HepG2 (cell line): ENCODE measurements around the gene ELP5. TPM values are rescaled to one million over a fixed set of nuclear protein-coding genes. Genes with fewer than 3 reads are reported as not detected.
A peak's percentile ranks its signal among the peaks of the same experiment; 100 is the strongest.

Source experiments
- BATF2 ChIP-seq: sonication (generic); formaldehyde crosslinking; IDR thresholded peaks from 2 replicates; pipeline ENCODE4 v1.8.0; 2022; ENCODE audit warnings: mild to moderate bottlenecking, missing genetic modification reagents, moderate library complexity
- BHLHE40 ChIP-seq: IDR thresholded peaks from 2 replicates; pipeline ENCODE4 v1.6.1; 2011; ENCODE audit warnings: low read length, improper control_type of control experiment
- FOXM1 ChIP-seq: sonication (generic); formaldehyde crosslinking; IDR thresholded peaks from 2 replicates; pipeline ENCODE4 v1.5.0; 2020; ENCODE audit warnings: missing genetic modification reagents
- GZF1 ChIP-seq: sonication (generic); formaldehyde crosslinking; IDR thresholded peaks from 2 replicates; pipeline ENCODE4 v1.5.1; 2020; ENCODE audit warnings: mild to moderate bottlenecking, missing genetic modification reagents
- HNF4G ChIP-seq, 2 experiments: sonication (generic) in 1 of 2; formaldehyde crosslinking in 1 of 2; IDR thresholded peaks; 2 replicates each; pipeline versions ENCODE4 v1.4.0 to v1.6.1; 2011 to 2020; ENCODE audit warnings: borderline replicate concordance in 2 of 2, low read depth in 2 of 2, mild to moderate bottlenecking in 2 of 2, low read length in 1 of 2, missing genetic modification reagents in 1 of 2, moderate library complexity in 1 of 2
- IRF1 ChIP-seq: sonication (generic); formaldehyde crosslinking; IDR thresholded peaks from 2 replicates; pipeline ENCODE4 v1.4.0; 2020; ENCODE audit warnings: low read depth, mild to moderate bottlenecking, missing genetic modification reagents
- KDM5A ChIP-seq: fragments of 200-600 bp; sonication (generic); IDR thresholded peaks from 2 replicates; pipeline ENCODE4 v1.7.0; 2018; ENCODE audit warnings: antibody characterized with exemption, mild to moderate bottlenecking, low read length, borderline replicate concordance
- KLF15 ChIP-seq: sonication (generic); formaldehyde crosslinking; IDR thresholded peaks from 2 replicates; pipeline ENCODE4 v1.8.1; 2023; ENCODE audit warnings: borderline replicate concordance, mild to moderate bottlenecking, inconsistent platforms, missing genetic modification reagents, mixed read lengths
- KLF6 ChIP-seq: IDR thresholded peaks from 2 replicates; pipeline ENCODE4 v1.8.0; 2016; ENCODE audit warnings: missing biosample characterization, missing genetic modification reagents
- MAFK ChIP-seq, 2 experiments: IDR thresholded peaks in 1 of 2; conservative IDR thresholded peaks in 1 of 2; 2 replicates each; pipeline ENCODE4 v1.6.1; 2011; ENCODE audit warnings: improper control_type of control experiment in 2 of 2, low read length in 2 of 2
- MXD4 ChIP-seq: IDR thresholded peaks from 2 replicates; pipeline ENCODE4 v1.6.1; 2016; ENCODE audit warnings: mild to moderate bottlenecking, missing biosample characterization, missing genetic modification reagents
- RBAK ChIP-seq: sonication (generic); formaldehyde crosslinking; IDR thresholded peaks from 2 replicates; pipeline ENCODE4 v1.5.1; 2020; ENCODE audit warnings: mild to moderate bottlenecking, missing genetic modification reagents
- SALL2 ChIP-seq: sonication (generic); formaldehyde crosslinking; IDR thresholded peaks from 2 replicates; pipeline ENCODE4 v1.8.1; 2023; ENCODE audit warnings: mild to moderate bottlenecking, missing genetic modification reagents, inconsistent platforms
- SNAPC4 ChIP-seq: sonication (generic); formaldehyde crosslinking; IDR thresholded peaks from 2 replicates; pipeline ENCODE4 v1.4.0; 2020; ENCODE audit warnings: mild to moderate bottlenecking, missing genetic modification reagents
- ZNF17 ChIP-seq: sonication (generic); formaldehyde crosslinking; IDR thresholded peaks from 2 replicates; pipeline ENCODE4 v1.5.0; 2020; ENCODE audit warnings: mild to moderate bottlenecking, missing genetic modification reagents
- ZNF180 ChIP-seq: sonication (generic); formaldehyde crosslinking; IDR thresholded peaks from 2 replicates; pipeline ENCODE4 v1.4.0; 2020; ENCODE audit warnings: low read depth, missing genetic modification reagents, borderline replicate concordance
- ZNF24 ChIP-seq: fragments of 450-650 bp; IDR thresholded peaks from 2 replicates; pipeline ENCODE4 v1.6.1; 2017; ENCODE audit warnings: antibody characterized with exemption, mild to moderate bottlenecking
- ZNF503 ChIP-seq: sonication (generic); formaldehyde crosslinking; IDR thresholded peaks from 2 replicates; pipeline ENCODE4 v1.4.0; 2020; ENCODE audit warnings: missing genetic modification reagents
- ZNF629 ChIP-seq: sonication (generic); formaldehyde crosslinking; conservative IDR thresholded peaks from 2 replicates; pipeline ENCODE4 v1.5.0; 2020; ENCODE audit warnings: missing genetic modification reagents
- polyA plus RNA-seq, 8 experiments: library from polyadenylated mRNA; depleted of rRNA in 3 of 8; stranded (reverse) in 7 of 8; unstranded in 1 of 8; fragments of >200 nt; fragmentation: Illumina TruSeq in 4 of 8; extraction: Trizol in 4 of 8; gene quantifications; 2 replicates each; pipeline versions ENCODE4 v1.2.1 to v1.2.3, GENCODE V29; 2011 to 2016; ENCODE audit warnings: low read depth in 4 of 8, missing spikeins in 1 of 8, mixed read lengths in 1 of 8; ENCODE audit not compliant: insufficient read depth in 1 of 8
- total RNA-seq, 5 experiments: library from RNA; depleted of rRNA; stranded (reverse); fragments of >200 nt; fragmentation: Illumina TruSeq; extraction: Trizol; gene quantifications; 2 replicates each; pipeline ENCODE4 v1.2.3, GENCODE V29; 2016; ENCODE audit warnings: low read depth in 1 of 5

The ELP5 gene
- total and polyA plus RNA-seq, 2 of the 13 experiments (the other 11 are each of a cell fraction or from before 2014, with no cell fraction given) = 67.6 to 69.8 TPM

GRCh38 chr17:7234083-7234951 lies 17.7 kb upstream of the ELP5 start, which contains the start of gene DVL2 (continued):
- TF ChIP-seq FOXM1 (CRISPR knock-in tag) (0 out of 2 replicates have a peak, but pooled peaks have one; percentile 59), KLF15 (CRISPR knock-in tag) (no peak), GZF1 (no peak), IRF1 (CRISPR knock-in tag) (no peak), KDM5A (peak; percentile 96), ZNF180 (peak; percentile 57; the same call in 1 of the 2 replicates), MXD4 (CRISPR knock-in tag) (peak; percentile 92), ZNF629 (CRISPR knock-in tag) (peak; percentile 40; the same call in 1 of the 2 replicates), SNAPC4 (CRISPR knock-in tag) (no peak), RBAK (CRISPR knock-in tag) (0 out of 2 replicates have a peak, but pooled peaks have one; percentile 9), KLF6 (0 out of 2 replicates have a peak, but pooled peaks have one; percentile 44), BATF2 (CRISPR knock-in tag) (peak; percentile 62), ZNF503 (CRISPR knock-in tag) (peak; percentile 79; the same call in 1 of the 2 replicates), ZNF17 (no peak), BHLHE40 (peak; percentile 99), ZNF24 (no peak), SALL2 (peak; percentile 84), MAFK (conservative IDR thresholded peaks at IDR 0.05 in 1 of 2, IDR thresholded peaks at IDR 0.05 in 1 of 2; ENCODE audit: low read length in 2 of 2) (no peak), HNF4G (IDR thresholded peaks at IDR 0.05; ENCODE audit: borderline replicate concordance, low read depth, low read length) (no peak), HNF4G (CRISPR knock-in tag; IDR thresholded peaks at IDR 0.05; ENCODE audit: borderline replicate concordance, low read depth) (peak; percentile 61; the same call in 1 of the 2 replicates)
